GM12878 (cell line): ENCODE data around the gene LEF1. TPM values are rescaled to one million over a fixed set of nuclear protein-coding genes. Genes with fewer than 3 reads are reported as not detected.

ENCODE experiments used
- ATAC-seq: fragments of 200-7000 bp; cut with Tn5 transposase; 3 replicates; pipeline ENCODE4 v1.9.1; 2020; ENCODE audit warnings: mild to moderate bottlenecking, moderate library complexity
- BruUV-seq: library from RNA; stranded (reverse); fragments of 400-500 nt; replicated peaks from 2 replicates; lab custom pipeline; 2021; lab: Mats Ljungman, UMichigan
- CTCF ChIA-PET: fragments of 300-600 bp; sonication (Branson Sonifier 250); formaldehyde crosslinking; extraction: SDS; loops from one replicate; lab custom pipeline; 2021; ENCODE audit warnings: inconsistent platforms; lab: Yijun Ruan, JAX
- POLR2A ChIA-PET: fragments of 350-600 bp; formaldehyde crosslinking; extraction: SDS; loops from one replicate; lab custom pipeline; 2021; ENCODE audit warnings: inconsistent platforms; lab: Charles Lee
- RAD21 ChIA-PET: fragments of 300-600 bp; sonication (Branson Sonifier 250); formaldehyde crosslinking; loops from one replicate; lab custom pipeline; 2023; ENCODE audit warnings: antibody characterized with exemption; ENCODE audit not compliant: unreplicated experiment; lab: Charles Lee
- SMC1A ChIA-PET: fragments of 300-600 bp; sonication (Branson Sonifier 250); formaldehyde crosslinking; loops from one replicate; lab custom pipeline; 2023; ENCODE audit not compliant: unreplicated experiment, uncharacterized antibody; lab: Charles Lee
- DNase-seq: peaks from one replicate; pipeline ENCODE4 v3.0.0-alpha.2; 2011; ENCODE audit warnings: low read depth, low spot score
- FAIRE-seq: peaks from 3 replicates; lab custom pipeline; 2011; peaks lifted over from hg19 to GRCh38; lab: Jason Lieb, UNC
- H2AFZ ChIP-seq: 2 replicates; pipeline ENCODE4 v1.6.0; 2011; ENCODE audit warnings: low read depth, low read length, control low read depth; ENCODE audit not compliant: control insufficient read depth
- H3K27ac ChIP-seq: 2 replicates; pipeline ENCODE4 v1.5.1; 2011; ENCODE audit warnings: control low read depth; ENCODE audit not compliant: control insufficient read depth, insufficient read depth
- H3K27me3 ChIP-seq, 2 experiments: replicated peaks in 1 of 2; 2 replicates each; pipeline versions ENCODE4 v1.6.0 to v1.6.1; 2011; ENCODE audit warnings: low read length in 1 of 2; ENCODE audit not compliant: control insufficient read depth in 2 of 2, insufficient read depth in 2 of 2
- H3K36me3 ChIP-seq, 2 experiments: 2 replicates each; pipeline ENCODE4 v1.5.1; 2011; ENCODE audit warnings: low read length in 1 of 2; ENCODE audit not compliant: control insufficient read depth in 2 of 2, insufficient read depth in 2 of 2
- H3K4me1 ChIP-seq: 2 replicates; pipeline ENCODE4 v1.6.1; 2011; ENCODE audit warnings: mild to moderate bottlenecking, low read length, moderate library complexity, mixed read lengths; ENCODE audit not compliant: control insufficient read depth, insufficient read depth
- H3K4me2 ChIP-seq: 2 replicates; pipeline ENCODE4 v1.6.0; 2011; ENCODE audit warnings: control low read depth; ENCODE audit not compliant: control insufficient read depth, insufficient read depth
- H3K4me3 ChIP-seq: fragments of 200-600 bp; sonication (generic); 2 replicates; pipeline ENCODE4 v1.5.1; 2016
- H3K79me2 ChIP-seq: 2 replicates; pipeline ENCODE4 v1.6.0; 2011; ENCODE audit warnings: low read length; ENCODE audit not compliant: control insufficient read depth, insufficient read depth
- H3K9ac ChIP-seq: 2 replicates; pipeline ENCODE4 v1.8.0; 2011; ENCODE audit warnings: low read length, control low read depth, mixed read lengths; ENCODE audit not compliant: control insufficient read depth, insufficient read depth
- H3K9me3 ChIP-seq: replicated peaks from 3 replicates; pipeline ENCODE4 v1.5.1; 2011; ENCODE audit warnings: mild to moderate bottlenecking, low read length; ENCODE audit not compliant: control insufficient read depth, insufficient read depth
- H4K20me1 ChIP-seq: 2 replicates; pipeline ENCODE4 v1.6.0; 2011; ENCODE audit not compliant: control insufficient read depth, insufficient read depth
- CREB1 ChIP-seq: IDR thresholded peaks from 2 replicates; pipeline ENCODE4 v1.6.1; 2012; ENCODE audit warnings: low read depth, mild to moderate bottlenecking, inconsistent platforms
- IRF4 ChIP-seq: IDR thresholded peaks from 2 replicates; pipeline ENCODE4 v1.6.1; 2011; ENCODE audit warnings: low read depth, low read length
- JUNB ChIP-seq: IDR thresholded peaks from 2 replicates; pipeline ENCODE4 v1.6.1; 2016; ENCODE audit warnings: antibody characterized with exemption, mild to moderate bottlenecking
- KAT2A ChIP-seq: conservative IDR thresholded peaks from 2 replicates; pipeline ENCODE4 v1.6.1; 2011; ENCODE audit warnings: low read depth, low read length; ENCODE audit not compliant: control insufficient read depth
- MYC ChIP-seq: IDR thresholded peaks from 2 replicates; pipeline ENCODE4 v1.6.1; 2011; ENCODE audit warnings: mild to moderate bottlenecking, low read length, moderate library complexity, inconsistent platforms; ENCODE audit not compliant: insufficient read depth, insufficient replicate concordance, insufficient read length, severe bottlenecking
- NR2F1 ChIP-seq: fragments of 450-650 bp; conservative IDR thresholded peaks from 2 replicates; pipeline ENCODE4 v1.6.1; 2017; ENCODE audit warnings: mild to moderate bottlenecking
- PML ChIP-seq: IDR thresholded peaks from 2 replicates; pipeline ENCODE4 v1.6.1; 2012; ENCODE audit warnings: low read length, inconsistent platforms
- SMAD1 ChIP-seq: fragments of 450-650 bp; IDR thresholded peaks from 2 replicates; pipeline ENCODE4 v1.6.1; 2018; ENCODE audit warnings: mild to moderate bottlenecking, low read depth; ENCODE audit not compliant: partially characterized antibody
- SUZ12 ChIP-seq: fragments of 200-600 bp; sonication (generic); IDR thresholded peaks from one replicate; pipeline ENCODE4 v1.6.1; 2018; ENCODE audit warnings: antibody characterized with exemption, mild to moderate bottlenecking; ENCODE audit not compliant: unreplicated experiment
- YY1 ChIP-seq: IDR thresholded peaks from 2 replicates; pipeline ENCODE4 v1.6.1; 2011; ENCODE audit warnings: low read depth, mild to moderate bottlenecking, low read length
- ZZZ3 ChIP-seq: IDR thresholded peaks from 2 replicates; pipeline ENCODE4 v1.6.1; 2011; ENCODE audit warnings: low read depth; ENCODE audit not compliant: control insufficient read depth, insufficient read length
- WGBS: methylation state at CpG from one replicate; pipeline ENCODE4 v1.1.6; 2016; ENCODE audit warnings: low lambda C conversion rate; ENCODE audit not compliant: insufficient replicate concordance, insufficient coverage; ENCODE audit errors: missing lambda C conversion rate; 5-methylcytosine and 5-hydroxymethylcytosine counted together
- in situ Hi-C: fragments of 300-500 bp; cut with MboI; formaldehyde crosslinking; loops from 9 replicates; pipeline ENCODE4 v1.14.3; 2018; ENCODE audit warnings: mixed read lengths
- intact Hi-C: fragments of 100-400 bp; cut with micrococcal nuclease; formaldehyde crosslinking; loops from one replicate; pipeline ENCODE4 v1.14.2; 2022; ENCODE audit not compliant: unreplicated experiment
- polyA plus RNA-seq, 11 experiments: library from polyadenylated mRNA; depleted of rRNA in 4 of 11; unstranded in 6 of 11; stranded (reverse) in 5 of 11; fragments of >200 nt; fragmentation: Nextera tagmentation in 4 of 11; fragmentation: Illumina TruSeq in 1 of 11; extraction: Ambion mirVana in 4 of 11; extraction: Trizol in 1 of 11; gene quantifications; 1 replicate in 1 of 11; 2 replicates in 10 of 11; pipeline versions ENCODE4 v1.2.1 to v1.2.3, GENCODE V29; 2011 to 2016; ENCODE audit warnings: inconsistent platforms in 2 of 11, missing spikeins in 2 of 11, low read depth in 1 of 11
- total RNA-seq, 4 experiments: library from RNA; depleted of rRNA in 3 of 4; stranded (reverse); fragments of >200 nt in 3 of 4; fragmentation: Illumina TruSeq in 1 of 4; extraction: Trizol in 1 of 4; gene quantifications; 2 replicates each; pipeline versions ENCODE4 v1.2.1 to v1.2.3, GENCODE V29; 2013 to 2021
- TF ChIP-seq, protein P1 (sequence below): fragments of 450-650 bp; formaldehyde crosslinking; IDR thresholded peaks from 2 replicates; pipeline ENCODE4 v1.4.0; 2022; ENCODE audit warnings: mild to moderate bottlenecking, moderate library complexity
- TF ChIP-seq, protein P2 (sequence below): fragments of 450-650 bp; IDR thresholded peaks from 2 replicates; pipeline ENCODE4 v1.6.1; 2018; ENCODE audit warnings: mild to moderate bottlenecking, low read depth, moderate library complexity; ENCODE audit not compliant: partially characterized antibody
- TF ChIP-seq, protein P3 (sequence below): fragments of 450-650 bp; IDR thresholded peaks from 2 replicates; pipeline ENCODE4 v1.6.1; 2016; ENCODE audit warnings: mild to moderate bottlenecking, moderate library complexity, borderline replicate concordance

The LEF1 gene
- total and polyA plus RNA-seq, 10 of the 15 experiments (the other 5 are each of a cell fraction or from before 2014, with no cell fraction given), result 10.2 to 38.1 (median 19.5) TPM

DNA sequence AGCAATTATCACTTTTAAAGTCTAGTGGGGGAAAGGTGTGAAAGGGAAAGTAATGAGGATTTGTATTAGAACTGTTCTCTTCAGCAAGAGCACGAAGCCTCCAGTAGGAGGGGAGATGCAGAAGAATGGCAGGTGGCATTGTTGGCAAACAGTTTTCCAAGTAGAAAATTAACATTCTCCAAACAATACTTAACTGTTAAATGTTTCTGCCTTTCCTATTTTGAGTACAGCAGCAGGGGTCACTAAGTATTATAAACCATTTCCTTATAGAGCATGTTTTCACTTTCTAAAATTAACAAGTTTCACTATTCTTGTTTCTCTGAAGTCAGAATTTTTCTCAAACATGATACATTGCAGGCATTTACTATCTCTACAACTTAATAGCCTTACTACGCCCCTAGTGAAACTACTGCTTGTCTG, 58.7 kb downstream of the LEF1 start:
- ChIA-PET CTCF (interaction anchor here (0.6 to 1.5 kb wide), 3 partner anchors 10 to 72 kb away, joined by 3 to 6 read pairs (median 3); no protein-coding TSS in a partner anchor), POLR2A (interaction anchor here (1.7 kb wide), 1 partner anchor 8 kb away, joined by 7 read pairs; no protein-coding TSS in a partner anchor), RAD21 (interaction anchor here (0.7 kb wide), 1 partner anchor 38 kb away, joined by 3 read pairs; no protein-coding TSS in a partner anchor), SMC1A (interaction anchor here (0.8 to 1.8 kb wide), 4 partner anchors 8 to 57 kb away, joined by 3 to 4 read pairs (median 4); no protein-coding TSS in a partner anchor)
- Histone ChIP-seq H2AFZ (no peak overlapping the region), H3K27me3 (no peaks in the 10 kb centered on the region), H3K9ac (no peak overlapping the region), H3K9me3 (no peaks in the 10 kb centered on the region), H3K4me1 (peaks cover 9% of the 10 kb centered on the region; the same call in 1 of the 2 replicates), H3K4me2 (peak overlapping the region; percentile 45), H3K79me2 (no peaks in the 10 kb centered on the region), H4K20me1 (no peaks in the 10 kb centered on the region), H3K27ac (no peak overlapping the region), H3K36me3 (no peaks in the 10 kb centered on the region), H3K4me3 (0 out of 2 replicates have a peak overlapping the region, but pooled peaks have one; percentile 10)
- BruUV-seq, result no TSS peak
- intact Hi-C loops, result loop anchor here (5.0 kb wide), 1 partner anchor 78 kb away; no protein-coding TSS in a partner anchor
- peak; percentile 16 for DNase-seq
- peak; percentile 90 for ATAC-seq
- 3% methylated on average over 2 of the region's 2 CpGs for WGBS
- in situ Hi-C loops, result no loop called here
- FAIRE-seq, result no peak
- TF ChIP-seq, protein P1, sequence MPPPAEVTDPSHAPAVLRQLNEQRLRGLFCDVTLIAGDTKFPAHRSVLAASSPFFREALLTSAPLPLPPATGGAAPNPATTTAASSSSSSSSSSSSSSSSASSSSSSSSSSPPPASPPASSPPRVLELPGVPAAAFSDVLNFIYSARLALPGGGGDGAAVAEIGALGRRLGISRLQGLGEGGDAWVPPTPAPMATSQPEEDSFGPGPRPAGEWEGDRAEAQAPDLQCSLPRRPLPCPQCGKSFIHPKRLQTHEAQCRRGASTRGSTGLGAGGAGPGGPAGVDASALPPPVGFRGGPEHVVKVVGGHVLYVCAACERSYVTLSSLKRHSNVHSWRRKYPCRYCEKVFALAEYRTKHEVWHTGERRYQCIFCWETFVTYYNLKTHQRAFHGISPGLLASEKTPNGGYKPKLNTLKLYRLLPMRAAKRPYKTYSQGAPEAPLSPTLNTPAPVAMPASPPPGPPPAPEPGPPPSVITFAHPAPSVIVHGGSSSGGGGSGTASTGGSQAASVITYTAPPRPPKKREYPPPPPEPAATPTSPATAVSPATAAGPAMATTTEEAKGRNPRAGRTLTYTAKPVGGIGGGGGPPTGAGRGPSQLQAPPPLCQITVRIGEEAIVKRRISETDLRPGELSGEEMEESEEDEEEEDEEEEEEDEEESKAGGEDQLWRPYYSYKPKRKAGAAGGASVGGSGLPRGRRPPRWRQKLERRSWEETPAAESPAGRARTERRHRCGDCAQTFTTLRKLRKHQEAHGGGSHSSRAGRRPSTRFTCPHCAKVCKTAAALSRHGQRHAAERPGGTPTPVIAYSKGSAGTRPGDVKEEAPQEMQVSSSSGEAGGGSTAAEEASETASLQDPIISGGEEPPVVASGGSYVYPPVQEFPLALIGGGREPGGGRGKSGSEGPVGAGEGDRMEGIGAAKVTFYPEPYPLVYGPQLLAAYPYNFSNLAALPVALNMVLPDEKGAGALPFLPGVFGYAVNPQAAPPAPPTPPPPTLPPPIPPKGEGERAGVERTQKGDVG (CRISPR knock-in tag), result no peak
- TF ChIP-seq ZZZ3 (no peak), CREB1 (no peak), KAT2A (no peak), NR2F1 (peak; percentile 45; the same call in 1 of the 2 replicates), MYC (no peak), SMAD1 (no peak), SUZ12 (no peak), JUNB (peak; percentile 49; the same call in 1 of the 2 replicates), PML (no peak; the same call in 1 of the 2 replicates), YY1 (no peak), IRF4 (no peak)
- TF ChIP-seq, protein P2, sequence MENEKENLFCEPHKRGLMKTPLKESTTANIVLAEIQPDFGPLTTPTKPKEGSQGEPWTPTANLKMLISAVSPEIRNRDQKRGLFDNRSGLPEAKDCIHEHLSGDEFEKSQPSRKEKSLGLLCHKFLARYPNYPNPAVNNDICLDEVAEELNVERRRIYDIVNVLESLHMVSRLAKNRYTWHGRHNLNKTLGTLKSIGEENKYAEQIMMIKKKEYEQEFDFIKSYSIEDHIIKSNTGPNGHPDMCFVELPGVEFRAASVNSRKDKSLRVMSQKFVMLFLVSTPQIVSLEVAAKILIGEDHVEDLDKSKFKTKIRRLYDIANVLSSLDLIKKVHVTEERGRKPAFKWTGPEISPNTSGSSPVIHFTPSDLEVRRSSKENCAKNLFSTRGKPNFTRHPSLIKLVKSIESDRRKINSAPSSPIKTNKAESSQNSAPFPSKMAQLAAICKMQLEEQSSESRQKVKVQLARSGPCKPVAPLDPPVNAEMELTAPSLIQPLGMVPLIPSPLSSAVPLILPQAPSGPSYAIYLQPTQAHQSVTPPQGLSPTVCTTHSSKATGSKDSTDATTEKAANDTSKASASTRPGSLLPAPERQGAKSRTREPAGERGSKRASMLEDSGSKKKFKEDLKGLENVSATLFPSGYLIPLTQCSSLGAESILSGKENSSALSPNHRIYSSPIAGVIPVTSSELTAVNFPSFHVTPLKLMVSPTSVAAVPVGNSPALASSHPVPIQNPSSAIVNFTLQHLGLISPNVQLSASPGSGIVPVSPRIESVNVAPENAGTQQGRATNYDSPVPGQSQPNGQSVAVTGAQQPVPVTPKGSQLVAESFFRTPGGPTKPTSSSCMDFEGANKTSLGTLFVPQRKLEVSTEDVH, result no peak
- TF ChIP-seq, protein P3, sequence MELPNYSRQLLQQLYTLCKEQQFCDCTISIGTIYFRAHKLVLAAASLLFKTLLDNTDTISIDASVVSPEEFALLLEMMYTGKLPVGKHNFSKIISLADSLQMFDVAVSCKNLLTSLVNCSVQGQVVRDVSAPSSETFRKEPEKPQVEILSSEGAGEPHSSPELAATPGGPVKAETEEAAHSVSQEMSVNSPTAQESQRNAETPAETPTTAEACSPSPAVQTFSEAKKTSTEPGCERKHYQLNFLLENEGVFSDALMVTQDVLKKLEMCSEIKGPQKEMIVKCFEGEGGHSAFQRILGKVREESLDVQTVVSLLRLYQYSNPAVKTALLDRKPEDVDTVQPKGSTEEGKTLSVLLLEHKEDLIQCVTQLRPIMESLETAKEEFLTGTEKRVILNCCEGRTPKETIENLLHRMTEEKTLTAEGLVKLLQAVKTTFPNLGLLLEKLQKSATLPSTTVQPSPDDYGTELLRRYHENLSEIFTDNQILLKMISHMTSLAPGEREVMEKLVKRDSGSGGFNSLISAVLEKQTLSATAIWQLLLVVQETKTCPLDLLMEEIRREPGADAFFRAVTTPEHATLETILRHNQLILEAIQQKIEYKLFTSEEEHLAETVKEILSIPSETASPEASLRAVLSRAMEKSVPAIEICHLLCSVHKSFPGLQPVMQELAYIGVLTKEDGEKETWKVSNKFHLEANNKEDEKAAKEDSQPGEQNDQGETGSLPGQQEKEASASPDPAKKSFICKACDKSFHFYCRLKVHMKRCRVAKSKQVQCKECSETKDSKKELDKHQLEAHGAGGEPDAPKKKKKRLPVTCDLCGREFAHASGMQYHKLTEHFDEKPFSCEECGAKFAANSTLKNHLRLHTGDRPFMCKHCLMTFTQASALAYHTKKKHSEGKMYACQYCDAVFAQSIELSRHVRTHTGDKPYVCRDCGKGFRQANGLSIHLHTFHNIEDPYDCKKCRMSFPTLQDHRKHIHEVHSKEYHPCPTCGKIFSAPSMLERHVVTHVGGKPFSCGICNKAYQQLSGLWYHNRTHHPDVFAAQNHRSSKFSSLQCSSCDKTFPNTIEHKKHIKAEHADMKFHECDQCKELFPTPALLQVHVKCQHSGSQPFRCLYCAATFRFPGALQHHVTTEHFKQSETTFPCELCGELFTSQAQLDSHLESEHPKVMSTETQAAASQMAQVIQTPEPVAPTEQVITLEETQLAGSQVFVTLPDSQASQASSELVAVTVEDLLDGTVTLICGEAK, result no peak
